ENCODE measurements around the gene SGTA. TPM values are rescaled to one million over a fixed set of nuclear protein-coding genes. Genes with fewer than 3 reads are reported as not detected.

Gene SGTA
- polyA plus RNA-seq, 1 donor: 41.3 TPM

GRCh38 chr19:2770055-2771013 lies 12.7 kb downstream of the SGTA start:
- no CpG with 5 or more reads among the region's 40 CpGs for WGBS (ENCODE audit: insufficient coverage, low lambda C conversion rate)
- peak; percentile 26 to 45 for DNase-seq
- Histone ChIP-seq H3K36me3 (ENCODE audit: control insufficient read depth, insufficient read depth, low read length) (peaks cover 39% of the 10 kb centered on the region), H3K9me3 (ENCODE audit: control insufficient read depth, low read depth, low read length) (no peaks in the 10 kb centered on the region), H3K27me3 (ENCODE audit: control insufficient read depth, insufficient read depth, low read length) (no peaks in the 10 kb centered on the region), H3K4me1 (ENCODE audit: control insufficient read depth, insufficient read depth, low read length) (peaks cover 7% of the 10 kb centered on the region), H3K27ac (ENCODE audit: low read length) (peak overlapping the region; percentile 35), H3K4me3 (ENCODE audit: low read length) (no peak overlapping the region)

GRCh38 chr19:2769218-2769617 lies 13.9 kb downstream of the SGTA start:
- no peak for DNase-seq
- Histone ChIP-seq H3K36me3 (ENCODE audit: control insufficient read depth, insufficient read depth, low read length) (peaks cover 46% of the 10 kb centered on the region), H3K9me3 (ENCODE audit: control insufficient read depth, low read depth, low read length) (no peaks in the 10 kb centered on the region), H3K4me1 (ENCODE audit: control insufficient read depth, insufficient read depth, low read length) (peaks cover 7% of the 10 kb centered on the region), H3K27ac (ENCODE audit: low read length) (no peak overlapping the region), H3K4me3 (ENCODE audit: low read length) (no peak overlapping the region), H3K27me3 (ENCODE audit: control insufficient read depth, insufficient read depth, low read length) (no peaks in the 10 kb centered on the region)
- WGBS (ENCODE audit: insufficient coverage, low lambda C conversion rate): no CpG with 5 or more reads among the region's 8 CpGs

DNA sequence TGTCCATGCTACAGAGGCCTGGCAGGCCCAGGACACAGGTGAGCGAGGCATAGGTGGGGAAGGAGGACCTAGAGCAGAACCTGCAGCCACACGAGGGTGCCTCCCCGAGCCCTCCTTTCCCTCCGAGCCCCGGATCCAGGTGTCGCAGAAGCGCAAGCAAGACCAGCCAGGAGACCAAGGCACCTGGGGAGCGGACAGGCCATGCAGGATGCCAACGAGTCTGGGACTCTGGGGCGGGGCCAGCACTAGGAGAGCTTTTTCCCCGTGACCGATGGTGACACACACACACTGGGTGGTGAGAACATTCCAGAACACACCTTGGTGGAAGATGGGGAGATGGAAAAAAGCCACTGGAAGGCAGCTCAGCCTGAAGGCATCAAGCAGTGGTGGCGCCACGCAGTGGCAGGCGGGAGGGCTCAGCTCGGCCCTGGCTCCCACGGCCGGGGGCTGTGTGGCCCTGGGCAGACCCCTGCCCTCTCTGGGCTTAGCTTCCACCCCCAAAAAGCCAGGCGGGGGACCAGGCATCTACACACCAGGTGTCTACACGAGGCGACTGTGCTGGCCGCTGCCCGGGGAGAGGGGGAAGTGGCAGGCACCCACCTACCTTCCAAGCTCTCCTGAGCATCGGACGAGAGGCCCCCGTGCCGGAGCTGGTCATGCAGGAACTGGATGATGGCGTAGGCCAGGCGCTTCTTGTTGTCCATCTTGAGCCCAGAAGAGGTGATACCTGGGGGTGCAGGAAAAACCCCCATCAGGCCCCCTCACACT lies 14.5 kb downstream of the SGTA start:
- Histone ChIP-seq H3K27me3 (ENCODE audit: control insufficient read depth, insufficient read depth, low read length) (no peaks in the 10 kb centered on the region), H3K4me1 (ENCODE audit: control insufficient read depth, insufficient read depth, low read length) (peaks cover 7% of the 10 kb centered on the region), H3K36me3 (ENCODE audit: control insufficient read depth, insufficient read depth, low read length) (peaks cover 49% of the 10 kb centered on the region), H3K27ac (ENCODE audit: low read length) (no peak overlapping the region), H3K4me3 (ENCODE audit: low read length) (no peak overlapping the region), H3K9me3 (ENCODE audit: control insufficient read depth, low read depth, low read length) (no peaks in the 10 kb centered on the region)
- DNase-seq: no peak
- WGBS (ENCODE audit: insufficient coverage, low lambda C conversion rate): no CpG with 5 or more reads among the region's 29 CpGs

GRCh38 chr19:2767688-2768087 lies 15.4 kb downstream of the SGTA start:
- peaks cover 58% of the 10 kb centered on the region for H3K36me3 ChIP-seq (ENCODE audit: control insufficient read depth, insufficient read depth, low read length)
- H3K4me1 ChIP-seq (ENCODE audit: control insufficient read depth, insufficient read depth, low read length): peaks cover 7% of the 10 kb centered on the region
- H3K4me3 ChIP-seq (ENCODE audit: low read length): no peak overlapping the region
- no peaks in the 10 kb centered on the region for H3K27me3 ChIP-seq (ENCODE audit: control insufficient read depth, insufficient read depth, low read length)
- no peak overlapping the region for H3K27ac ChIP-seq (ENCODE audit: low read length)
- no CpG with 5 or more reads among the region's 19 CpGs for WGBS (ENCODE audit: insufficient coverage, low lambda C conversion rate)
- DNase-seq: no peak
- no peaks in the 10 kb centered on the region for H3K9me3 ChIP-seq (ENCODE audit: control insufficient read depth, low read depth, low read length)

DNA sequence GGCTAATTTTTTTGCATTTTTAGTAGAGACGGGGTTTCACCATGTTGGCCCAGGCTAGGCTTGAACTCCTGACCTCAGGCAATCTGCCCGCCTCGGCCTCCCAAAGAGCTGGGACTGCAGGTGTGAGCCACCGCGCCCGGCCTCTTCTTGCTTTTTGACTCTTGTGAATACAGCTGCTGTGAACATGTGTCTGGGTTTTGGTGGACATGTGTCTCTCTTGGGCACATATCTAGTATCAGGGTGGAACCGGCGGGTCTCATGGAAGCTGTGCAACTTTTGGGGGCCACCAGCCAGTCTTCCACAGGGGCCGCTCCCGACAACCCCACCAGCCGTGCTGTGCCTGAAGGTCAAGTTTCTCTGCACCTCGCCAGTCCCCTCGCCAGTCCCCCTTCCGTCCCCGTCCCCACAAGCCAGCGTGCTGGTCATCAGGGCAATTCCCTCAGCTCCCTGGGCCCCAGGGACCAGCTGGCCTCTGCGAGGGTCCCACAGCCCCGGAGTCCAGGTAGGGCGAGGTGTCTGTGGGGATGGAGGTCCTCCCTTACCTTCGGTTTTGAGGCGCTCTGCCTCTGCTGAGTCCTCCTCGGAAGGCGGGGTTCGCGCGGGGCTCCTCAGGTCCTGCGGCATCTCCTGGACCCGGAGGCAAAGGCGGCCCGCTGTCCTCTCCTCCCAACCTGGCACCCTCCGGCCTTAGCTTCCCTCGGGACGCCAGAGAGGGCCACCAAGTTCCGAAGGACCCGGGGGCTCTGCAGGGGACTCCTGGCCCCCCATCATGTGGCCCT lies 16.3 kb downstream of the SGTA start:
- Histone ChIP-seq H3K4me3 (ENCODE audit: low read length) (no peak overlapping the region), H3K27me3 (ENCODE audit: control insufficient read depth, insufficient read depth, low read length) (no peaks in the 10 kb centered on the region), H3K36me3 (ENCODE audit: control insufficient read depth, insufficient read depth, low read length) (peaks cover 67% of the 10 kb centered on the region), H3K27ac (ENCODE audit: low read length) (no peak overlapping the region), H3K4me1 (ENCODE audit: control insufficient read depth, insufficient read depth, low read length) (peaks cover 7% of the 10 kb centered on the region), H3K9me3 (ENCODE audit: control insufficient read depth, low read depth, low read length) (peaks cover 5% of the 10 kb centered on the region)
- no peak for DNase-seq
- no CpG with 5 or more reads among the region's 35 CpGs for WGBS (ENCODE audit: insufficient coverage, low lambda C conversion rate)

DNA sequence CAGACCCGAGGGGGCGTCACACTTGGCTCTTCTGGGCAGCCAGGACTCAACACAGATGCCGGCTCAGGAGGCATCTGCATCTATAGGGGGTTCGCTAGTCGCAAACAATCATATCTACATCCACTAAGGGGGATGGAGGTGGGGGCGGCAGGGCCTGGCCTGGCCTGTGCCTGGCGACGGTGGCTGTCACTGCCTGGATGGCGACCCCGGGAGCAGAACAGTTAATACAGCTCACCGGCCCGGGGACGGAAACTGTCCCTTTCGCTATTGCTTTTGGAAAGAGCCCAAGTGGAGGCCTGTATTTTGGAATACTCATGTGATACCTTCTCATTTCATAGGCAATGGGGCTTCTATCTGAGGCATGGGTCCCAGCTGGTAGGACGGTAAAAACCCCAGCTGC lies 17.7 kb downstream of the SGTA start:
- DNase-seq: no peak
- WGBS (ENCODE audit: insufficient coverage, low lambda C conversion rate): no CpG with 5 or more reads among the region's 15 CpGs
- H3K27me3 ChIP-seq (ENCODE audit: control insufficient read depth, insufficient read depth, low read length): no peaks in the 10 kb centered on the region

DNA sequence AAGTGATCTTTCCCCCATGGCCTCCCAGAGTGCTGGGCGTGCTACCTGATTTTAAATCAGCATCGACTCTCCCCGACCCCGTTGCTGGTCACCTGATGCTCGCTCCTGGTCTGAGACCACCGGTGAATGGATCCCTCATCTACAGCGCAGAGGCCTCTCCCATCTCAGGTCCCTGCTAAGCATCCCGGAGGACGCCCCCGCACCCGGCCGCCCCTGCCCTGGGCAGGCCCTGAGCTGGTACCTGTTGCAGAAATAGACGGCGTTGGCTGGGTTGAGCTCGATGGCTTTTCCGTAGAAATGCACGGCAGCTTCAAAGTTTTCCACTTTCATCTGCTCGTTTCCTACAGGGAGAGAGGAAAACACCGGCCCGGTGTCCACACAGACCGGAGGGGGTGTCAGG lies 18.1 kb downstream of the SGTA start:
- Histone ChIP-seq H3K27me3 (ENCODE audit: control insufficient read depth, insufficient read depth, low read length) (no peaks in the 10 kb centered on the region), H3K4me3 (ENCODE audit: low read length) (no peak overlapping the region), H3K27ac (ENCODE audit: low read length) (no peak overlapping the region), H3K4me1 (ENCODE audit: control insufficient read depth, insufficient read depth, low read length) (no peaks in the 10 kb centered on the region), H3K36me3 (ENCODE audit: control insufficient read depth, insufficient read depth, low read length) (peaks cover 73% of the 10 kb centered on the region), H3K9me3 (ENCODE audit: control insufficient read depth, low read depth, low read length) (peaks cover 5% of the 10 kb centered on the region)
- WGBS (ENCODE audit: insufficient coverage, low lambda C conversion rate): no CpG with 5 or more reads among the region's 21 CpGs
- no peak for DNase-seq

More for the DNA sequence above, 17.7 kb downstream of the SGTA start:
- H3K36me3 ChIP-seq (ENCODE audit: control insufficient read depth, insufficient read depth, low read length): peaks cover 76% of the 10 kb centered on the region
- H3K9me3 ChIP-seq (ENCODE audit: control insufficient read depth, low read depth, low read length): peaks cover 5% of the 10 kb centered on the region
- peaks cover 2% of the 10 kb centered on the region for H3K4me1 ChIP-seq (ENCODE audit: control insufficient read depth, insufficient read depth, low read length)
- no peak overlapping the region for H3K4me3 ChIP-seq (ENCODE audit: low read length)
- H3K27ac ChIP-seq (ENCODE audit: low read length): no peak overlapping the region

DNA sequence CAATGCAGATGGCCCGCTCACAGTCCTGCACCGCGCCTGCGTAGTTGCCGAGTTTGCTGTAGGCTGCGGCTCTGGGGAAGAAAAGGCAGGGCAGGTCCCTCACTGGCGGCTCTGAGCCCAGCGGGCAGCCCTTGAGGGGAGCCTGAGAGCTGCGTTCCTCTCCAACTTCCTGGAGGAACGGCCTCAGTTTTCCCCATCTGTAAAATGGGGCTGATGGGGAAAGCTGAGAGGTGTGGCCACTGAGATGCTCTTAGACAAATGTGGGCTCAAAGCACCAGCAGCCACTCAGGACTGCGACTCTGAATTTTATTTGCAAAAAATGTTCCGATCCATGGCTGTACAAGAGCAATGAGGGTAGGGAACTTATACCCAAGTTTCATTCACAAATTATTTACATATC lies 19.4 kb downstream of the SGTA start:
- no peaks in the 10 kb centered on the region for H3K4me1 ChIP-seq (ENCODE audit: control insufficient read depth, insufficient read depth, low read length)
- no peak overlapping the region for H3K4me3 ChIP-seq (ENCODE audit: low read length)
- H3K27ac ChIP-seq (ENCODE audit: low read length): no peak overlapping the region
- peaks cover 5% of the 10 kb centered on the region for H3K9me3 ChIP-seq (ENCODE audit: control insufficient read depth, low read depth, low read length)
- no peaks in the 10 kb centered on the region for H3K27me3 ChIP-seq (ENCODE audit: control insufficient read depth, insufficient read depth, low read length)
- WGBS (ENCODE audit: insufficient coverage, low lambda C conversion rate): 100% methylated on average over 1 of the region's 12 CpGs
- no peak for DNase-seq
- H3K36me3 ChIP-seq (ENCODE audit: control insufficient read depth, insufficient read depth, low read length): peaks cover 77% of the 10 kb centered on the region

DNA sequence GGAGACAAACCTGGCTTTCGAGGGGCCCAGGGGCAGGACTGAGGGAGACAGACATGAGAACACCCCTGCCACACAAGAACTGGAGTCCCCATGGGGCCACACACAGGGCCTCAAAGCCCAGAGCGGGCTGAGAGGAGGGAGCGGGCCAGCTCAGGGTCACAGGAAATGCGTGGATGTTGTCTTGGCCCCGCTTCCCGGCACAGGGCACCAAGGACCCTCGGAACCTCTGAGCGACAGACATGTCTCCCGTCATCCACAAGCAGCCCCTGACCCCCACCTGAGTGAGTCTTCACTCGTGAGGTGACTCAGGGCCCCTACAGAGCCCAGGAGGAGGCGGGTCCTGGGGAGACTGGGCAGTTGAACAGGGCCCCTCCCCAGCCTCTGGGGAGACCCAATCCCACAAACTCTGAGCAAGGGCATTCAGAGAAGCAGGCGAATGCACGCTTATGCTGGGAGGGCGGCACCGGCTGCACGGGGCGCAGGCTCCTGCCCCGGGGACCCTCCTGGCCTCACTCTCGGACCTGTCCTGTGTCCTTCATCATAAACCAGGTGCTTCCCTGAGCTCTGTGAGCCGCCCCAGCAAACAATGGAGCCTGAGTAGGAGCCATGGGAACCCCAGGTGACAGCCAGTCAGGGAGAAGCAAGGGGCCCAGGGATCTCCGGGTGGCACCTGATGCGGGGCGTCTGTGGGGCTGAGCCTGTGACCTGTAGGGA lies 20.1 kb downstream of the SGTA start:
- Histone ChIP-seq H3K27ac (ENCODE audit: low read length) (no peak overlapping the region), H3K9me3 (ENCODE audit: control insufficient read depth, low read depth, low read length) (peaks cover 5% of the 10 kb centered on the region), H3K4me3 (ENCODE audit: low read length) (no peak overlapping the region), H3K4me1 (ENCODE audit: control insufficient read depth, insufficient read depth, low read length) (no peaks in the 10 kb centered on the region), H3K36me3 (ENCODE audit: control insufficient read depth, insufficient read depth, low read length) (peaks cover 75% of the 10 kb centered on the region), H3K27me3 (ENCODE audit: control insufficient read depth, insufficient read depth, low read length) (no peaks in the 10 kb centered on the region)
- DNase-seq: no peak
- WGBS (ENCODE audit: insufficient coverage, low lambda C conversion rate): no CpG with 5 or more reads among the region's 23 CpGs
